GOT3 (cell line): ENCODE measurements around the gene DCLRE1B.

Experiments used
- DNase-seq: peaks from one replicate; lab custom pipeline; 2025; ENCODE audit warnings: mixed read lengths; lab: John Stamatoyannopoulos, UW

Gene DCLRE1B

GRCh38 chr1:113904674-113905434 lies at the start of gene DCLRE1B, which contains the start of gene AP4B1:
TSS of gene DCLRE1B (plus strand) at chr1:113905326. CDS start at chr1:113905587, 261 bp downstream.
TSS of gene AP4B1 (minus strand) at chr1:113904799. CDS start at chr1:113904717, 82 bp downstream.
- DNase-seq, result peak; percentile 86

GRCh38 chr1:113855630-113856400 lies 49.3 kb upstream of the DCLRE1B start:
- no peak for DNase-seq

- no peak for DNase-seq
Observed at GRCh38 chr1:113856401-113856790, 48.7 kb upstream of the DCLRE1B start.

- DNase-seq, result no peak
Observed at GRCh38 chr1:113857776-113858175, 47.4 kb upstream of the DCLRE1B start.

GRCh38 chr1:113858418-113858817 lies 46.7 kb upstream of the DCLRE1B start:
- no peak for DNase-seq

GRCh38 chr1:113858982-113859381 lies 46.1 kb upstream of the DCLRE1B start:
- DNase-seq, result no peak

- no peak for DNase-seq
Observed at GRCh38 chr1:113859478-113860175, 45.5 kb upstream of the DCLRE1B start.

- no peak for DNase-seq
Observed at GRCh38 chr1:113860891-113861290, 44.2 kb upstream of the DCLRE1B start.

GRCh38 chr1:113861641-113862040 lies 43.5 kb upstream of the DCLRE1B start:
- no peak for DNase-seq

GRCh38 chr1:113868387-113869083 lies 36.6 kb upstream of the DCLRE1B start:
- no peak for DNase-seq

GRCh38 chr1:113870778-113871177 lies 34.3 kb upstream of the DCLRE1B start:
- no peak for DNase-seq

- peak; percentile 12 for DNase-seq
Observed at GRCh38 chr1:113871597-113872113, 33.5 kb upstream of the DCLRE1B start, which contains the start of gene PTPN22. TSS of gene PTPN22 (minus strand) at chr1:113871712.

GRCh38 chr1:113872219-113872935 lies 32.7 kb upstream of the DCLRE1B start:
- DNase-seq, result no peak

- DNase-seq, result no peak
Observed at GRCh38 chr1:113874012-113874879, 30.9 kb upstream of the DCLRE1B start.

- DNase-seq, result no peak
Observed at GRCh38 chr1:113875714-113876113, 29.4 kb upstream of the DCLRE1B start.

- no peak for DNase-seq
Observed at GRCh38 chr1:113876176-113876575, 28.9 kb upstream of the DCLRE1B start.

GRCh38 chr1:113879739-113880038 lies 25.4 kb upstream of the DCLRE1B start:
- no peak for DNase-seq

- DNase-seq, result no peak
Observed at GRCh38 chr1:113881661-113882060, 23.5 kb upstream of the DCLRE1B start.

- DNase-seq, result no peak
Observed at GRCh38 chr1:113886417-113887401, 18.4 kb upstream of the DCLRE1B start.
